ENCODE measurements around the gene SH3TC1. TPM values are rescaled to one million over a fixed set of nuclear protein-coding genes. Genes with fewer than 3 reads are reported as not detected.

Gene SH3TC1
- total RNA-seq, 1 donor from 2014 or later = 23.2 TPM

DNA sequence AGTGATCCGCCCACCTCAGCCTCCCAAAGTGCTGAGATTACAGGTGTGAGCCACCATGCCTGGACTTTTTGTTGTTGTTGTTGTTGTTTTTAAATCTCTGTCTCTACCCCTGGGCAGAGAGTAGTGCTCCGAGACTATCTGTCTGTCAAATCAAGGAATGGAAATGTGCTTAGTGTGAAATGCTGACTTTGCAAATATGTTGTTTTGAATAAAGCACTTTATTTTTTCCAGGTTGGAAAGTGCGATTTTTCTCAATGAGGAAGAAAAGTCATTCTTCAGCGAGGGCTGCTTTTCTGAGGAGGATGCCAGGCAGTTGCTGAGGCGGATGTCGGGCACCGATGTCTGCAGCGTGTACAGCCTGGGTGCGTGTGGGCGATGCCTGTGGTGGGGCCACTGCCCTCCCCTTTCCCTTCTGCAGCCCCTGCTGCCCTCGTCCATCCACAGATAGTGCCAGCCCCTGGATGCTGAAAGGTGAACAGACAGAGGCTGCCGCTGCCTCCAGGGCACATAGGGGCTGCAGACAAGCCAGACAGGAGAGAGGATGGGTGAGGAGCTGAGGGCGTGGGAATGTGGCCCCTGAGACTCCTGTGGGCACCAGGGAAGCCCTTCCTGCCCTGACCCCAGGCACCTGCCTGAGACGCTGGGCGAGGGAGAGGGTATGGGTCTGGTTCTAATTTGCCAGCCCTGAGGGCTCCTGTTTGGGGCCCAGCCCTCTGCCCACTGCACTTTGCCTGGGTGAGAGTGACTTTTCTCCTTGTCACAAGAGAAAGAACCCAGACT lies 23.7 kb downstream of the SH3TC1 start:
- Mint-ChIP-seq H3K36me3 (peaks cover 15% of the 10 kb centered on the region), H3K27me3 (ENCODE audit: low read depth) (no peaks in the 10 kb centered on the region), H3K4me3 (no peak overlapping the region), H3K4me1 (peaks cover 28% of the 10 kb centered on the region), H3K27ac (no peak overlapping the region), H3K9me3 (no peaks in the 10 kb centered on the region)
- no peak for DNase-seq (ENCODE audit: low spot score in 2 of 2, unreplicated experiment in 2 of 2)
- TF ChIP-seq, protein P1, sequence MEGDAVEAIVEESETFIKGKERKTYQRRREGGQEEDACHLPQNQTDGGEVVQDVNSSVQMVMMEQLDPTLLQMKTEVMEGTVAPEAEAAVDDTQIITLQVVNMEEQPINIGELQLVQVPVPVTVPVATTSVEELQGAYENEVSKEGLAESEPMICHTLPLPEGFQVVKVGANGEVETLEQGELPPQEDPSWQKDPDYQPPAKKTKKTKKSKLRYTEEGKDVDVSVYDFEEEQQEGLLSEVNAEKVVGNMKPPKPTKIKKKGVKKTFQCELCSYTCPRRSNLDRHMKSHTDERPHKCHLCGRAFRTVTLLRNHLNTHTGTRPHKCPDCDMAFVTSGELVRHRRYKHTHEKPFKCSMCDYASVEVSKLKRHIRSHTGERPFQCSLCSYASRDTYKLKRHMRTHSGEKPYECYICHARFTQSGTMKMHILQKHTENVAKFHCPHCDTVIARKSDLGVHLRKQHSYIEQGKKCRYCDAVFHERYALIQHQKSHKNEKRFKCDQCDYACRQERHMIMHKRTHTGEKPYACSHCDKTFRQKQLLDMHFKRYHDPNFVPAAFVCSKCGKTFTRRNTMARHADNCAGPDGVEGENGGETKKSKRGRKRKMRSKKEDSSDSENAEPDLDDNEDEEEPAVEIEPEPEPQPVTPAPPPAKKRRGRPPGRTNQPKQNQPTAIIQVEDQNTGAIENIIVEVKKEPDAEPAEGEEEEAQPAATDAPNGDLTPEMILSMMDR (IDR thresholded peaks at IDR 0.05; ENCODE audit: unreplicated experiment) = no peak

DNA sequence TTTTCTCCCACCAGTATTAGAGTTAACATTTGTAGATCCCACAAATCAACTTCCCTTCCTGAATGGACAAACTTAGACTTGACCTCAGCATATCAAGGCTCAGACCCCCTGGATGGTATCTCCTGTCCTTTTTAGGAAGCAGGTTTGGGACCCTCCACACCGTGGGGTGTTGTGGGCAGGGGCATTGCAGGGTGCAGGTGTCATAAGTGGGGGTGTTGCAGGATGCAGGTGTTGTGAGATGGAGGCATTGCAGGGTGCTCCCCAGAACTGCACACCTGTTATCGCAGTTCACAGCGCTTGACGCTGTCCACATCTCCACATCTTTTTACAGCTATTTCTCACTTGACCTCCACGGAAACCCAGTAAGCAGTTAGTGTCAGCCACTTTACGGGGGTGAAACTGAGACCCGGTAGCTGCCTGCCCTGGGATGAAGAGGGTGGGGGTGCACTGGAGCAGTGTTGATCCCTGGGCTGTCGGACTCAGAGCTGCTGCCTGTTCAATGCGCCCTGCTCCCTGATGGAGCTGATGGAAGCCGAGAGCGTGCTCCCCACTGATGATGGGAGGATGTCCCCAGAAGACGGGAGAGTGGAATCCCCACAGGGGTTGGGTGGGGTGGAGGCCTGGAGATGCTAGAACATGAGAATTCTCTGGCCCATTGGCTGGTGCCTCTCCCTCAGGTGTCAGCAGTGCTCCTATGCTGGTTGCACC lies 25.3 kb downstream of the SH3TC1 start:
- H3K27me3 Mint-ChIP-seq (ENCODE audit: low read depth) = no peaks in the 10 kb centered on the region
- H3K4me3 Mint-ChIP-seq = no peak overlapping the region
- H3K9me3 Mint-ChIP-seq = no peaks in the 10 kb centered on the region
- TF ChIP-seq, protein P1 (IDR thresholded peaks at IDR 0.05; ENCODE audit: unreplicated experiment) = no peak
- DNase-seq (ENCODE audit: low spot score in 2 of 2, unreplicated experiment in 2 of 2) = no peak
- H3K27ac Mint-ChIP-seq = no peak overlapping the region
- peaks cover 15% of the 10 kb centered on the region for H3K36me3 Mint-ChIP-seq
- H3K4me1 Mint-ChIP-seq = peaks cover 28% of the 10 kb centered on the region

DNA sequence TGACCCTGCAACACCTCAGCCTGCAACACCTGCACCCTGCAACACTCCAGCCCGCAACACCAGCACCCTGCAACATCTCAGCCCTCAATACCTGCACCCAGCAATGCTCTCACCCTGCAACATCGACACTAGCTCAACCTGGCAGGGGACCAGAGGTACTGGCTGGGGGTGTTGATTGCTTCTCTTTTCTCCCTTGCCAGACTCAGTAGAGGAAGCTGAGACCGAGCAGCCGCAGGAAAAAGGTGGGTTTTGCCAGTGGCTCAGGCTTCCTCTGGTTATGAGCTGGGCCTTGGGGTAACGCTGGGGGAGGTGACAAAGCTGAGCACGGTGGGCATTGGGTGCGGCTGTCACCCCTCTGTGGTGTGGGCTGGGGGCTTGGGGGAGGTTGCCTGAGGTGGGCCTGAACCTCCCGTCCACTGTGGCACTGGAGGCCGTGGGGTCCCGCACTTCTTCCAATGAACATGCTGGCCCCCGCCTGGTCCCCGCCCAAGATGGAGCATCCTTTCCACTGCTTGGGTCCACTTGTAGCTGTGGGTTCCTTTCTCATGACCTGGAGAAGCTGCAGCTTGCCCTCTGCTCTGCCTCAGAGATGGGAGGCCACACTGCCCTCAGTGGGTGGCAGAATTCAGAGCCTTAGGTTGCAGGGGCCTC lies 26.0 kb downstream of the SH3TC1 start:
- no peak overlapping the region for H3K4me3 Mint-ChIP-seq
- H3K4me1 Mint-ChIP-seq = peaks cover 28% of the 10 kb centered on the region
- H3K27ac Mint-ChIP-seq = peak overlapping the region; percentile 88
- no peaks in the 10 kb centered on the region for H3K27me3 Mint-ChIP-seq (ENCODE audit: low read depth)
- no peak for DNase-seq (ENCODE audit: low spot score in 2 of 2, unreplicated experiment in 2 of 2)
- H3K36me3 Mint-ChIP-seq = peaks cover 12% of the 10 kb centered on the region
- H3K9me3 Mint-ChIP-seq = no peaks in the 10 kb centered on the region
- TF ChIP-seq, protein P1 (IDR thresholded peaks at IDR 0.05; ENCODE audit: unreplicated experiment) = no peak

DNA sequence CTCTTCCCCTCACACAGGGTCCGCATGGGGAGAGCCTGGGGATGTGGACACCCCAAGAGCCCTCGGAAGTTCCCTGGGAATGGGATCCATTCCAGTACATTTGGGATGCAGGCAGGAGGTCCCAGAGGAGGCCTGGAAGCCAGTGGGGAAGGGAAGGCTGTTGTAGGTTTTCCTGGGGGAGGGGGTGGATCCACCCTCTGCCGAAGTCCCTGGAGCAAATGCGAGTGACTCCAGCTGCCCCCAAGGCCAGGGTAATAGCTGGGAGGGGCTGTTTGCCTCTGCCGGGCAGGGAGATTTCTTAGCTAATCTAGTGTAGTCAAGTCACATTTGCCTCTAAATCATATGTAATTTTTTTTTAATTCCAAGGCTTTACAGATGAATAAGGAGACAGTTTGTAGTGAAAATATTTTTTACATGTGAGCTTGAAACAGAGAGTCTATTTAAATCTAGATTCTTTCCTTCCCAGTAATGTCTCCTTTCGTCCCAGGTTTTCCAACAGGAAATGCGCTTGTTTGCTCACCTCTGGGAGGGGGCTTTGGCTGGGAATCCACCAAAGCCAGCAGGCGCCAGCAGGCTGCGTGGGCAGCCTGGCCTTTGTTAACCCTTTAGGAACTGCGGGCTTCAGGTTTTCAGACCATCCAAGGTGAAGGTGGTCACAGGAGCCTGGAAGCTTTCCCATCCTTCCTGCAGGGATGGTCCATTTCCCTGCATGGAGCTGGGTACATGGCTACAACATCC lies 26.8 kb downstream of the SH3TC1 start:
- Mint-ChIP-seq H3K4me3 (no peak overlapping the region), H3K27ac (peak overlapping the region; percentile 88), H3K4me1 (peaks cover 28% of the 10 kb centered on the region), H3K27me3 (ENCODE audit: low read depth) (no peaks in the 10 kb centered on the region), H3K9me3 (no peaks in the 10 kb centered on the region), H3K36me3 (peaks cover 9% of the 10 kb centered on the region)
- TF ChIP-seq, protein P1 (IDR thresholded peaks at IDR 0.05; ENCODE audit: unreplicated experiment) = no peak
- DNase-seq (ENCODE audit: low spot score in 2 of 2, unreplicated experiment in 2 of 2) = no peak

DNA sequence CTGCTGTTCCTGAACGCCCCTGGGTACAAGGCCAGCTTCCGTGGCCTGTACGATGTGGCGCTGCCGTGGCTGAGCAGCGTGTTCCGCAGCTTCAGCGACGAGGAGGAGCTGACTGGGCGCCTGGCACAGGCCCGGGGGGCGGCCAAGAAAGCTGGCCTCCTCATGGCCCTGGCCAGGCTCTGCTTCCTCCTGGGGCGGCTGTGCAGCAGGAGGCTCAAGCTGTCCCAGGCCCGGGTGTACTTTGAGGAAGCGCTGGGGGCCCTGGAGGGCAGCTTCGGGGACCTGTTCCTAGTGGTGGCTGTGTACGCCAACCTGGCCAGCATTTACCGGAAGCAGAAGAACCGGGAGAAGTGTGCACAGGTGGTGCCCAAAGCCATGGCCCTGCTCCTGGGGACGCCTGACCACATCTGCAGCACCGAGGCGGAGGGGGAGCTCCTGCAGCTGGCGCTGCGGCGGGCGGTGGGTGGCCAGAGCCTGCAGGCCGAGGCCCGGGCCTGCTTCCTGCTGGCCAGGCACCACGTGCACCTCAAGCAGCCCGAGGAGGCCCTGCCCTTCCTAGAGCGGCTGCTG lies 28.2 kb downstream of the SH3TC1 start:
- H3K4me1 Mint-ChIP-seq = peaks cover 19% of the 10 kb centered on the region
- no peak overlapping the region for H3K4me3 Mint-ChIP-seq
- H3K36me3 Mint-ChIP-seq = peaks cover 12% of the 10 kb centered on the region
- no peak for DNase-seq (ENCODE audit: low spot score in 2 of 2, unreplicated experiment in 2 of 2)
- H3K27ac Mint-ChIP-seq = no peak overlapping the region
- H3K27me3 Mint-ChIP-seq (ENCODE audit: low read depth) = no peaks in the 10 kb centered on the region
- no peaks in the 10 kb centered on the region for H3K9me3 Mint-ChIP-seq
- TF ChIP-seq, protein P1 (IDR thresholded peaks at IDR 0.05; ENCODE audit: unreplicated experiment) = no peak
